OCI-LY1 (cell line): ENCODE measurements around the gene COL8A1.

Experiments used
- EZH2 ChIP-seq: fragments of 200-600 bp; sonication (generic), shearing (Covaris generic); IDR thresholded peaks from 2 replicates; pipeline ENCODE4 v1.8.0; 2017; ENCODE audit warnings: borderline replicate concordance, mixed run types, mild to moderate bottlenecking, antibody characterized with exemption, low read length, moderate library complexity, mixed read lengths
- TF ChIP-seq, protein P1 (sequence below): fragments of 200-600 bp; sonication (generic), shearing (Covaris generic); IDR thresholded peaks from 2 replicates; pipeline ENCODE4 v1.5.1; 2017; ENCODE audit warnings: mild to moderate bottlenecking, antibody characterized with exemption, low read length, moderate library complexity, mixed read lengths

DNA sequence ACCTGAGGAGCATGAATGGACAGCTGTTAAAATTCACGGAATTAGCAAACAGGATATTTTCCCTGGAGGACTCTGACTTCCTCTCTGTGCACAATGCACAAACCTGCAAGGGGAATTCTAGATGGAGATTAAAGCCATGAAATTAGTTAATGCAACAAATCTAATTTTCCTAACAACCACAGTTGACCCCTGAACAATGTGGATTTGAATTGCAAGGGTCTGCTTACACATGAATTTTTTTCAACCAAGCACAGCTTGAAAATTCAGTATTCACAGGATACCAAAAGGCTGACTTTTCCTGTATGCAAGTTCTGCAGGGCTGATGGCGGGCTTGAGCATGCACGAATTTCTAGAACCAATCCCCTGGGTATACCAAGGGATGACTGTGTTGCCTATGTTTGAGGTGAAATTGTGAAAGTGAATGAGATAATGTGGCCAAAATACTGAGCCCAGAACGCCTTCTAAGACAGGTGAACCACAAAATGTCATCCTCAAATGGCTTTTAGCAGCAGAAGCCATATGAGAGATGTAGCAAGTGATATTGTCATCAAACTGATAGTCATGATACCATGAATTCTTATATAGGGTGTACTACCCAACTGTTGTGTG lies 52.5 kb downstream of the COL8A1 start:
- TF ChIP-seq, protein P1, sequence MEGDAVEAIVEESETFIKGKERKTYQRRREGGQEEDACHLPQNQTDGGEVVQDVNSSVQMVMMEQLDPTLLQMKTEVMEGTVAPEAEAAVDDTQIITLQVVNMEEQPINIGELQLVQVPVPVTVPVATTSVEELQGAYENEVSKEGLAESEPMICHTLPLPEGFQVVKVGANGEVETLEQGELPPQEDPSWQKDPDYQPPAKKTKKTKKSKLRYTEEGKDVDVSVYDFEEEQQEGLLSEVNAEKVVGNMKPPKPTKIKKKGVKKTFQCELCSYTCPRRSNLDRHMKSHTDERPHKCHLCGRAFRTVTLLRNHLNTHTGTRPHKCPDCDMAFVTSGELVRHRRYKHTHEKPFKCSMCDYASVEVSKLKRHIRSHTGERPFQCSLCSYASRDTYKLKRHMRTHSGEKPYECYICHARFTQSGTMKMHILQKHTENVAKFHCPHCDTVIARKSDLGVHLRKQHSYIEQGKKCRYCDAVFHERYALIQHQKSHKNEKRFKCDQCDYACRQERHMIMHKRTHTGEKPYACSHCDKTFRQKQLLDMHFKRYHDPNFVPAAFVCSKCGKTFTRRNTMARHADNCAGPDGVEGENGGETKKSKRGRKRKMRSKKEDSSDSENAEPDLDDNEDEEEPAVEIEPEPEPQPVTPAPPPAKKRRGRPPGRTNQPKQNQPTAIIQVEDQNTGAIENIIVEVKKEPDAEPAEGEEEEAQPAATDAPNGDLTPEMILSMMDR = no peak
- TF ChIP-seq EZH2 = no peak
